K562 (cell line): ENCODE results near the gene OBSCN. TPM values are rescaled to one million over a fixed set of nuclear protein-coding genes. Genes with fewer than 3 reads are reported as not detected.
A peak's percentile ranks its signal among the peaks of the same experiment; 100 is the strongest.

Experiments used
- EP300 ChIP-seq: IDR thresholded peaks from 2 replicates; pipeline ENCODE4 v1.6.1; 2012; ENCODE audit warnings: low read length, improper control_type of control experiment
- FIP1L1 ChIP-seq: fragments of 200-400 bp; formaldehyde crosslinking; IDR thresholded peaks from 2 replicates; pipeline ENCODE4 v1.6.1; 2018; ENCODE audit warnings: mild to moderate bottlenecking, low read depth, low read length; ENCODE audit not compliant: poor library complexity, severe bottlenecking
- FOS ChIP-seq: IDR thresholded peaks from 3 replicates; pipeline ENCODE4 v1.6.1; 2011; ENCODE audit not compliant: insufficient read length; ENCODE audit errors: extremely low read depth
- GATAD2B ChIP-seq: fragments of 450-650 bp; IDR thresholded peaks from 2 replicates; pipeline ENCODE4 v1.6.1; 2017; ENCODE audit warnings: mild to moderate bottlenecking, borderline replicate concordance
- HDAC6 ChIP-seq: IDR thresholded peaks from 2 replicates; pipeline ENCODE4 v1.6.1; 2012; ENCODE audit warnings: low read depth, mild to moderate bottlenecking, control low read depth, inconsistent platforms, low read length, moderate library complexity
- HIVEP1 ChIP-seq: fragments of 250-450 bp; sonication (Bioruptor Pico); IDR thresholded peaks from 2 replicates; pipeline ENCODE4 v1.4.0; 2020; ENCODE audit warnings: mild to moderate bottlenecking
- KDM1A ChIP-seq, 2 experiments: fragments of 450-650 bp; IDR thresholded peaks; 2 replicates each; pipeline ENCODE4 v1.6.1; 2016; ENCODE audit warnings: mild to moderate bottlenecking in 2 of 2
- MYNN ChIP-seq, 2 experiments: sonication (generic); formaldehyde crosslinking in 1 of 2; IDR thresholded peaks; 2 replicates each; pipeline versions ENCODE4 v1.5.0 to v1.6.1; 2016 to 2020; ENCODE audit warnings: antibody characterized with exemption in 1 of 2, missing genetic modification reagents in 1 of 2
- RCOR1 ChIP-seq, 2 experiments: IDR thresholded peaks; 2 replicates each; pipeline ENCODE4 v1.6.1; 2012; ENCODE audit warnings: low read depth in 2 of 2, low read length in 2 of 2, borderline replicate concordance in 1 of 2, improper control_type of control experiment in 1 of 2
- SP2 ChIP-seq: IDR thresholded peaks from 2 replicates; pipeline ENCODE4 v1.6.1; 2011; ENCODE audit warnings: mild to moderate bottlenecking, low read depth, low read length, moderate library complexity; ENCODE audit not compliant: poor library complexity, severe bottlenecking; ENCODE audit errors: extremely low read depth
- SREBF1 ChIP-seq: fragments of 150-350 bp; IDR thresholded peaks from 2 replicates; pipeline ENCODE4 v1.6.1; 2014; ENCODE audit warnings: antibody characterized with exemption, low read depth, low read length, borderline replicate concordance
- TFAM ChIP-seq: fragments of 250-450 bp; sonication (Bioruptor Pico); conservative IDR thresholded peaks from 2 replicates; pipeline ENCODE4 v1.5.0; 2021; ENCODE audit warnings: mild to moderate bottlenecking, moderate library complexity
- polyA plus RNA-seq, 8 experiments: library from polyadenylated mRNA; depleted of rRNA in 4 of 8; stranded (reverse) in 5 of 8; unstranded in 3 of 8; fragments of >200 nt; fragmentation: Nextera tagmentation in 2 of 8; fragmentation: Illumina TruSeq in 1 of 8; extraction: Ambion mirVana in 2 of 8; extraction: Trizol in 1 of 8; gene quantifications; 2 replicates each; pipeline versions ENCODE4 v1.2.1 to v1.2.3, GENCODE V29; 2011 to 2014; ENCODE audit warnings: inconsistent platforms in 1 of 8, missing spikeins in 1 of 8
- total RNA-seq, 7 experiments: library from RNA; depleted of rRNA in 6 of 7; stranded (reverse); fragments of >200 nt in 6 of 7; fragmentation: Illumina TruSeq in 2 of 7; extraction: Trizol in 2 of 7; gene quantifications; 2 replicates each; pipeline versions ENCODE4 v1.2.1 to v1.2.3, GENCODE V29; 2011 to 2021; ENCODE audit warnings: low replicate concordance in 1 of 7
- TF ChIP-seq, protein P1 (sequence below): sonication (generic); formaldehyde crosslinking; IDR thresholded peaks from 2 replicates; pipeline ENCODE4 v1.4.0; 2020; ENCODE audit warnings: mild to moderate bottlenecking, missing genetic modification reagents
- TF ChIP-seq, protein P2 (sequence below): sonication (generic); formaldehyde crosslinking; IDR thresholded peaks from 2 replicates; pipeline ENCODE4 v1.8.0; 2022; ENCODE audit warnings: mild to moderate bottlenecking, missing genetic modification reagents
- TF ChIP-seq, protein P3 (sequence below): fragments of 250-450 bp; sonication (Bioruptor Pico); IDR thresholded peaks from 2 replicates; pipeline ENCODE4 v1.5.0; 2021; ENCODE audit warnings: mild to moderate bottlenecking, moderate library complexity

Gene OBSCN
- total and polyA plus RNA-seq, 9 of the 15 experiments (the other 6 are each of a cell fraction or from before 2014, with no cell fraction given), result 0.18 to 19.7 (median 3.6) TPM

DNA sequence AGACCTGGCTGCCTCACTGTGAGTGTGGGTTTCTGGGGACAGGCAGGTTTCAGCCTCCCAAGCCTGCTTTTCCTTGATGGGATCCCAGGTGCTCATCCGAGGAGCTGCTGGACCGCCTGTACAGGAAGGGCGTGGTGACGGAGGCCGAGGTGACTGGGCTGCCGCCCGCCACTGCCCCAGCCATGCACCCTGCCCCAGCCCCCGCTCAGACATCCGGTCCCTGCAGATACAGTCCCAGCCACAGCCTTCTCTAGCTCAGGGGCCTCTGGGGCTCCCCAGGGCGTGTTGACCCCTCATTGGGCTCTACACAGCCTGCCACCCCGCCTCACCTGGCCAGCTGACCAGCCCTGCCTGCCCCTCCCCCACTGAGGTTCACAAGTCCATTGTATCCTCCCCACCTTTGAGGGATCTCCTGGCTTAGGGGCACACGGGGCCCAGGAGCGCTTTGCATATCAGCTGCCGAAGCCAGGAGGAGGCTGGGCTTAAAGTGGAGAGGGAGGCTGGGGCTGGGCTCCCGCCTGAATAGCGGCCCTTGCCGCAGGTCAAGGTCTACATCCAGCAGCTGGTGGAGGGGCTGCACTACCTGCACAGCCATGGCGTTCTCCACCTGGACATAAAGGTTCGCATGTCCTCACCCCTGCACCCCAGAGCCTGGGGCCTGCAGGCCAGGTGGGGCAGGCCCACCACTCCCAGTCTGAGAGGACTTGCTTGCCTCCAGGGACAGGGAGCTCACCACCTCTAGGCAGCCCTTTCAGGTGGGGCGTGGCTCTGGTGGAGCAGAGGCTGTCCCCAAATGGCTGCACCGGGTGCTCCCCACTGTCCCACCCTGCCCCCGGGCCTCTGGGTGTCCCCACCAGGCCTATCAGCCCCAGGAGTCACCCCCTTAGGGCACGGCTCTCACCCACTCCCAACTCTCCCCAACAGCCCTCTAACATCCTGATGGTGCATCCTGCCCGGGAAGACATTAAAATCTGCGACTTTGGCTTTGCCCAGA, 160.3 kb downstream of the OBSCN start (continued):
- TF ChIP-seq, protein P1, sequence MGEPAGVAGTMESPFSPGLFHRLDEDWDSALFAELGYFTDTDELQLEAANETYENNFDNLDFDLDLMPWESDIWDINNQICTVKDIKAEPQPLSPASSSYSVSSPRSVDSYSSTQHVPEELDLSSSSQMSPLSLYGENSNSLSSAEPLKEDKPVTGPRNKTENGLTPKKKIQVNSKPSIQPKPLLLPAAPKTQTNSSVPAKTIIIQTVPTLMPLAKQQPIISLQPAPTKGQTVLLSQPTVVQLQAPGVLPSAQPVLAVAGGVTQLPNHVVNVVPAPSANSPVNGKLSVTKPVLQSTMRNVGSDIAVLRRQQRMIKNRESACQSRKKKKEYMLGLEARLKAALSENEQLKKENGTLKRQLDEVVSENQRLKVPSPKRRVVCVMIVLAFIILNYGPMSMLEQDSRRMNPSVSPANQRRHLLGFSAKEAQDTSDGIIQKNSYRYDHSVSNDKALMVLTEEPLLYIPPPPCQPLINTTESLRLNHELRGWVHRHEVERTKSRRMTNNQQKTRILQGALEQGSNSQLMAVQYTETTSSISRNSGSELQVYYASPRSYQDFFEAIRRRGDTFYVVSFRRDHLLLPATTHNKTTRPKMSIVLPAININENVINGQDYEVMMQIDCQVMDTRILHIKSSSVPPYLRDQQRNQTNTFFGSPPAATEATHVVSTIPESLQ (CRISPR knock-in tag), result 0 out of 2 replicates have a peak, but pooled peaks have one; percentile 4
- TF ChIP-seq, protein P2, sequence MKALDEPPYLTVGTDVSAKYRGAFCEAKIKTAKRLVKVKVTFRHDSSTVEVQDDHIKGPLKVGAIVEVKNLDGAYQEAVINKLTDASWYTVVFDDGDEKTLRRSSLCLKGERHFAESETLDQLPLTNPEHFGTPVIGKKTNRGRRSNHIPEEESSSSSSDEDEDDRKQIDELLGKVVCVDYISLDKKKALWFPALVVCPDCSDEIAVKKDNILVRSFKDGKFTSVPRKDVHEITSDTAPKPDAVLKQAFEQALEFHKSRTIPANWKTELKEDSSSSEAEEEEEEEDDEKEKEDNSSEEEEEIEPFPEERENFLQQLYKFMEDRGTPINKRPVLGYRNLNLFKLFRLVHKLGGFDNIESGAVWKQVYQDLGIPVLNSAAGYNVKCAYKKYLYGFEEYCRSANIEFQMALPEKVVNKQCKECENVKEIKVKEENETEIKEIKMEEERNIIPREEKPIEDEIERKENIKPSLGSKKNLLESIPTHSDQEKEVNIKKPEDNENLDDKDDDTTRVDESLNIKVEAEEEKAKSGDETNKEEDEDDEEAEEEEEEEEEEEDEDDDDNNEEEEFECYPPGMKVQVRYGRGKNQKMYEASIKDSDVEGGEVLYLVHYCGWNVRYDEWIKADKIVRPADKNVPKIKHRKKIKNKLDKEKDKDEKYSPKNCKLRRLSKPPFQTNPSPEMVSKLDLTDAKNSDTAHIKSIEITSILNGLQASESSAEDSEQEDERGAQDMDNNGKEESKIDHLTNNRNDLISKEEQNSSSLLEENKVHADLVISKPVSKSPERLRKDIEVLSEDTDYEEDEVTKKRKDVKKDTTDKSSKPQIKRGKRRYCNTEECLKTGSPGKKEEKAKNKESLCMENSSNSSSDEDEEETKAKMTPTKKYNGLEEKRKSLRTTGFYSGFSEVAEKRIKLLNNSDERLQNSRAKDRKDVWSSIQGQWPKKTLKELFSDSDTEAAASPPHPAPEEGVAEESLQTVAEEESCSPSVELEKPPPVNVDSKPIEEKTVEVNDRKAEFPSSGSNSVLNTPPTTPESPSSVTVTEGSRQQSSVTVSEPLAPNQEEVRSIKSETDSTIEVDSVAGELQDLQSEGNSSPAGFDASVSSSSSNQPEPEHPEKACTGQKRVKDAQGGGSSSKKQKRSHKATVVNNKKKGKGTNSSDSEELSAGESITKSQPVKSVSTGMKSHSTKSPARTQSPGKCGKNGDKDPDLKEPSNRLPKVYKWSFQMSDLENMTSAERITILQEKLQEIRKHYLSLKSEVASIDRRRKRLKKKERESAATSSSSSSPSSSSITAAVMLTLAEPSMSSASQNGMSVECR, result peak; percentile 70
- TF ChIP-seq, protein P3, sequence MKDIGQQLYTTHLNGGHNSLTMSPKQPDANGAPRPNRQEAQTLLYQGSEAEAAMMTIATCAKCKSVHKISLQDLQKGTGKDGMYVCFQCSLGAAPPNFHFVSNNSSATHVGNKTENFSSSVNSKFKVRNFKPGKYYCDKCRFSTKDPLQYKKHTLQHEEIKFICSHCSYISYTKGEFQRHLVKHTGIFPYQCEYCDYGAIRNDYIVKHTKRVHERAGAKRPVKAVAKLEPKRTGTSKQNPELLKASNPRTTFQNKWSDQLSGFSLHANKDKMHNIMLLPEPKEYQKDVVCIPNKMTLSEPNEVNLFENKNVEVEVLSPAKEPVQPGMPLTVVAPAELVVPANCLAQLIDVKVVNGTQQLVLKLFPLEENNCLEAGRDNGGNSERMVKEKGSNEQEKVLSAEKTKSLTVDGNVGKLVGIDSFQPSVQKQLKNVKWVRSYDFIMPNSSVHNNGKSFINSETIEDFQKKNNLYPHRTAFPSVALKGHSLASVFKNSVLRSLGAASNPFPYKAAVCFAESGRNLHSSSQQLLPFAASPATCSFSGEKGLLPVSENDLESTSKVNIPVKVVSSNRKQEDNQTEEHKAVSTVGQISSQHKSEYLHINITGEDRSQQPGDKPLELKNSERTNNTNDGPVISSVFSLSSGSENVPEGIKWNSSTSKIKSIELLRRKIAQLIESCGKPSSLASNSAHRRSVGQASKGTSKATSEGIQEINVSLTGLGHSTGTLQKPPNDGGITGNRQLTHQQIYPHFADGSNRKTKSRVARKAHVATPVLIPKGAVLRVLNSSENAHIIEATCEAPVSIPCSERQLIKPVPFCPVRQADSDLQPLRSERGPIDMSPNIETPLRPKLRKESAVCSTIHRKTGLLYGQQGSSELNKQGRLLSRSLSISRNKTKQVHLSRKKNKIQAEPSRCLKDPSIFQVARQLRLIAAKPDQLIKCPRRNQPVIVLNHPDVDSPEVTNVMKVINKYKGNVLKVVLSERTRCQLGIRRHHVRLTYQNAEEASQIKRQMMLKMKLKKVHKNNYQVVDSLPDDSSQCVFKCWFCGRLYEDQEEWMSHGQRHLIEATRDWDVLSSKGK (CRISPR knock-in tag), result no peak
- TF ChIP-seq MYNN (IDR thresholded peaks at IDR 0.05) (peak; percentile 87), MYNN (CRISPR knock-in tag; IDR thresholded peaks at IDR 0.05) (no peak), RCOR1 (IDR thresholded peaks at IDR 0.05; ENCODE audit: borderline replicate concordance in 1 of 2, low read depth in 2 of 2, low read length in 2 of 2) (peak in 1 of 2 experiments; percentile 76; a peak in 3 of 4 replicates), FIP1L1 (peak; percentile 81), SREBF1 (no peak), HDAC6 (no peak), HIVEP1 (CRISPR knock-in tag) (0 out of 2 replicates have a peak, but pooled peaks have one; percentile 11), FOS (no peak), TFAM (CRISPR knock-in tag) (no peak), KDM1A (IDR thresholded peaks at IDR 0.05) (peak; percentile 92 to 97), GATAD2B (peak; percentile 81), SP2 (no peak), EP300 (peak; percentile 80)
